ENCODE measurements around the gene KCTD18.

- no peak for TF ChIP-seq CTCF (IDR thresholded peaks at IDR 0.05; ENCODE audit: low read depth, low read length, missing input control)
- TF ChIP-seq FOXA1 (IDR thresholded peaks at IDR 0.05): no peak
- TF ChIP-seq MAX (IDR thresholded peaks at IDR 0.05): no peak
- TF ChIP-seq YY1 (IDR thresholded peaks at IDR 0.05): no peak
- TF ChIP-seq ATF3 (IDR thresholded peaks at IDR 0.05): no peak
- TF ChIP-seq EGR1 (IDR thresholded peaks at IDR 0.05; ENCODE audit: low read depth in 2 of 2): no peak
- no peak for TF ChIP-seq ZBTB33 (IDR thresholded peaks at IDR 0.05)
Observed at GRCh38 chr2:200507179-200507578, 2.7 kb downstream of the KCTD18 start.
